Ovary (tissue), 9 donors: ENCODE results near the gene TJP2. TPM values are rescaled to one million over a fixed set of nuclear protein-coding genes. Genes with fewer than 3 reads are reported as not detected.

Experiments used
- DNase-seq, 5 donors: peaks; one replicate each; pipeline ENCODE4 v3.0.0-alpha.2; 2019 to 2020
- H3K27ac ChIP-seq, 2 donors: fragments of 200-600 bp; one replicate each; pipeline versions ENCODE4 v1.5.1 to v1.8.0; 2019 to 2022
- H3K27me3 ChIP-seq: fragments of 200-600 bp; one replicate; pipeline ENCODE4 v1.8.0; 2022
- H3K36me3 ChIP-seq: fragments of 200-600 bp; sonication (generic); one replicate; pipeline ENCODE4 v1.5.1; 2019
- H3K4me1 ChIP-seq: one replicate; pipeline ENCODE4 v1.8.1; 2013; ENCODE audit warnings: mild to moderate bottlenecking, moderate library complexity; ENCODE audit not compliant: insufficient read depth
- H3K4me3 ChIP-seq: fragments of 200-600 bp; sonication (generic); one replicate; pipeline ENCODE4 v1.5.1; 2017
- H3K9me3 ChIP-seq, 2 donors: fragments of 200-600 bp in 1 of 2; sonication (generic) in 1 of 2; one replicate each; pipeline versions ENCODE4 v1.5.1 to v1.8.1; 2013 to 2019; ENCODE audit warnings: mild to moderate bottlenecking in 1 of 2, moderate library complexity in 1 of 2
- CTCF ChIP-seq, 3 donors: fragments of 450-650 bp in 2 of 3; fragments of 200-600 bp in 1 of 3; IDR thresholded peaks; one replicate each; pipeline versions ENCODE4 v1.5.1 to v1.8.0; 2016 to 2022; ENCODE audit warnings: antibody characterized with exemption in 3 of 3, mild to moderate bottlenecking in 1 of 3
- EP300 ChIP-seq: sonication (generic); formaldehyde crosslinking; IDR thresholded peaks from one replicate; pipeline ENCODE4 v1.6.1; 2017; ENCODE audit warnings: antibody characterized with exemption
- POLR2A ChIP-seq: fragments of 450-650 bp; IDR thresholded peaks from one replicate; pipeline ENCODE4 v1.6.1; 2017; ENCODE audit warnings: antibody characterized with exemption, mild to moderate bottlenecking, moderate library complexity
- WGBS, 3 donors: extraction: QIAGEN DNeasy Blood & Tissue Kit in 1 of 3; methylation state at CpG; one replicate each; pipeline versions ENCODE4 v1.1.5 to v1.1.7; 2013 to 2017; 5-methylcytosine and 5-hydroxymethylcytosine counted together
- intact Hi-C, 4 donors: fragments of 100-400 bp; cut with DNase I; formaldehyde crosslinking; loops; one replicate each; pipeline versions ENCODE4 v1.11.0 to v1.15.1; 2022 to 2023
- polyA plus RNA-seq, 2 donors: library from polyadenylated mRNA; stranded (reverse); fragments of 200-250 nt in 1 of 2; fragments of 350-450 nt in 1 of 2; fragmentation: Illumina TruSeq in 1 of 2; extraction: RNeasy Lipid Tissue Mini Kit (QIAGEN cat#74804) in 1 of 2; gene quantifications; one replicate each; pipeline ENCODE4 v1.2.3, GENCODE V29; 2013 to 2014
- total RNA-seq, 7 donors: library from RNA; depleted of rRNA in 2 of 7; stranded (reverse); fragments of >200 nt in 2 of 7; fragmentation: NEBNext Ultra II Directional in 3 of 7; extraction: Animal tissue kit (Norgen Biotek cat#: 25700) in 3 of 7; gene quantifications; one replicate each; pipeline versions ENCODE4 v1.1.0 to v1.2.4, GENCODE V29; 2016 to 2023
- donor health status: DM: no; HTN: no; CAD: no; lungs with moderate emphysema.
- donor health status: DM: no; HTN: no; CAD: no.
- donor health status: Bipolar disorder and iron deficiency.
- donor health status: DM: yes; HTN: yes; CAD: no.
- donor health status: DM: no; HTN: no; CAD: no.
- donor health status: DM: yes; HTN: yes; CAD: no.

TJP2 gene
- total and polyA plus RNA-seq, 9 donors: 40.5 to 143 (median 68.5) TPM

GRCh38 chr9:69134412-69134811, 39.7 kb upstream of the TJP2 start:
- no peaks in the 10 kb centered on the region for H3K36me3 ChIP-seq
- H3K4me1 ChIP-seq: peaks cover 6% of the 10 kb centered on the region
- 91 to 98% (median 97%) methylated on average over 6 of the region's 6 CpGs for WGBS, 3 donors
- intact Hi-C loops: loop anchor here in 3 of 4 donors (10.0 kb wide), 4 partner anchors 60 to 400 kb away; no protein-coding TSS in a partner anchor
- H3K27me3 ChIP-seq: no peaks in the 10 kb centered on the region
- H3K4me3 ChIP-seq: no peak overlapping the region
- TF ChIP-seq POLR2A: no peak
- no peak for TF ChIP-seq CTCF (IDR thresholded peaks at IDR 0.05)
- no peak for TF ChIP-seq EP300
- H3K27ac ChIP-seq: no peak overlapping the region
- no peak for DNase-seq
- no peaks in the 10 kb centered on the region for H3K9me3 ChIP-seq

GRCh38 chr9:69136185-69136584, 37.9 kb upstream of the TJP2 start:
- DNase-seq: no peak
- TF ChIP-seq CTCF (IDR thresholded peaks at IDR 0.05) (no peak), POLR2A (no peak), EP300 (no peak)
- H3K4me3 ChIP-seq: no peak overlapping the region
- intact Hi-C loops: loop anchor here in 3 of 4 donors (10.0 kb wide), 4 partner anchors 59 to 399 kb away; no protein-coding TSS in a partner anchor
- H3K27me3 ChIP-seq: no peaks in the 10 kb centered on the region
- no peaks in the 10 kb centered on the region for H3K9me3 ChIP-seq
- H3K4me1 ChIP-seq: peaks cover 1% of the 10 kb centered on the region
- 87 to 97% (median 94%) methylated on average over 2 of the region's 2 CpGs for WGBS, 3 donors
- no peak overlapping the region for H3K27ac ChIP-seq
- no peaks in the 10 kb centered on the region for H3K36me3 ChIP-seq

DNA sequence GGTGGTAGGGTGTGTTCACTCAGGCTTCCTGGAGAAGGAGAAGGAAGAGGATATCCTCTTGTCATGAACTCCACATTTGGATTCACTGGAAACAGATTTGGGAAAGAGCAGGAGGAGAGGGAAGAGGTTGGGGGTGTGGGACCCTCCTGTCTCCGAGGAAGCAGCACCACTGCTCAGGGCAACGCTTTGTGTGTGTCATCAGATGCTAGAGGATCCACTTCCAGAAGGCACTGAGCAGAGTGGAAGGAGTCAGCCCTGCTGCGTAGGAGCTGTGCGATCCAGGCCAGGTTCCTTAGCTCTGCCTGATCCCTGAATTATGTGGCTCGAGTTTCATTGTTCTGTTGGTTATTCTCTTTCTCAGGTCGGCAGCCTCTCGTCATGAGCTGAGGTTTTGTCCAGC, 37.3 kb upstream of the TJP2 start:
- H3K4me1 ChIP-seq: no peaks in the 10 kb centered on the region
- DNase-seq: no peak
- H3K9me3 ChIP-seq: no peaks in the 10 kb centered on the region
- intact Hi-C loops: loop anchor here in 3 of 4 donors (10.0 kb wide), 4 partner anchors 58 to 398 kb away; no protein-coding TSS in a partner anchor
- WGBS, 3 donors: 74 to 81% (median 77%) methylated on average over 7 of the region's 7 CpGs
- H3K27ac ChIP-seq: no peak overlapping the region
- H3K36me3 ChIP-seq: no peaks in the 10 kb centered on the region
- H3K27me3 ChIP-seq: no peaks in the 10 kb centered on the region
- no peak overlapping the region for H3K4me3 ChIP-seq
- no peak for TF ChIP-seq CTCF (IDR thresholded peaks at IDR 0.05)
- TF ChIP-seq EP300: no peak
- TF ChIP-seq POLR2A: no peak

- Histone ChIP-seq H3K27ac (no peak overlapping the region), H3K4me1 (no peaks in the 10 kb centered on the region), H3K36me3 (no peaks in the 10 kb centered on the region), H3K27me3 (no peaks in the 10 kb centered on the region), H3K9me3 (no peaks in the 10 kb centered on the region), H3K4me3 (no peak overlapping the region)
- no peak for TF ChIP-seq EP300
- TF ChIP-seq CTCF (IDR thresholded peaks at IDR 0.05): no peak
- no peak for TF ChIP-seq POLR2A
- intact Hi-C loops: loop anchor here in 3 of 4 donors (10.0 kb wide), 4 partner anchors 57 to 397 kb away; no protein-coding TSS in a partner anchor
- DNase-seq: no peak
- 93 to 95% (median 94%) methylated on average over 8 of the region's 8 CpGs for WGBS, 3 donors
These were observed 36.8 kb upstream of the TJP2 start for GRCh38 chr9:69137311-69137710.
